Adrenal gland (tissue), 12 donors: ENCODE data around the gene CCDC80. TPM values are rescaled to one million over a fixed set of nuclear protein-coding genes. Genes with fewer than 3 reads are reported as not detected.

Experiments used
- DNase-seq, 7 donors: peaks; one replicate each; pipeline ENCODE4 v3.0.0-alpha.2; 2019 to 2020
- H3K27ac ChIP-seq, 5 donors: fragments of 200-600 bp; sonication (generic) in 4 of 5; 1 replicate in 3 of 5; 2 replicates in 2 of 5; pipeline versions ENCODE4 v1.5.1 to v1.8.0; 2016 to 2020; ENCODE audit warnings: mild to moderate bottlenecking in 1 of 5
- H3K27me3 ChIP-seq: fragments of 200-600 bp; 2 replicates; pipeline ENCODE4 v1.8.0; 2021
- H3K36me3 ChIP-seq, 2 donors: fragments of 200-600 bp; replicated peaks in 1 of 2; 1 replicate in 1 of 2; 2 replicates in 1 of 2; pipeline versions ENCODE4 v1.5.1 to v1.8.0; 2018 to 2022
- H3K4me1 ChIP-seq, 2 donors: fragments of 200-600 bp; replicated peaks in 1 of 2; 1 replicate in 1 of 2; 2 replicates in 1 of 2; pipeline versions ENCODE4 v1.5.1 to v1.8.0; 2018 to 2021
- H3K4me3 ChIP-seq, 4 donors: fragments of 200-600 bp; sonication (generic) in 3 of 4; one replicate each; pipeline ENCODE4 v1.5.1; 2016 to 2018
- H3K9me3 ChIP-seq, 3 donors: fragments of 200-600 bp; sonication (generic) in 1 of 3; replicated peaks in 1 of 3; 1 replicate in 2 of 3; 2 replicates in 1 of 3; pipeline versions ENCODE4 v1.5.1 to v1.8.0; 2016 to 2021
- POLR2A ChIP-seq, 2 donors: fragments of 450-650 bp; IDR thresholded peaks; one replicate each; pipeline ENCODE4 v1.6.1; 2017; ENCODE audit warnings: antibody characterized with exemption in 2 of 2, mild to moderate bottlenecking in 2 of 2, moderate library complexity in 1 of 2
- WGBS, 4 donors: extraction: QIAGEN DNeasy Blood & Tissue Kit in 2 of 4; methylation state at CpG; one replicate each; pipeline versions ENCODE4 v1.1.5 to v1.1.7; 2013 to 2017; 5-methylcytosine and 5-hydroxymethylcytosine counted together
- intact Hi-C, 2 donors: fragments of 100-400 bp; cut with DNase I; formaldehyde crosslinking; loops; one replicate each; pipeline versions ENCODE4 v1.14.1 to v1.15.0; 2022 to 2023
- polyA plus RNA-seq, 3 donors: library from polyadenylated mRNA; stranded (reverse); fragments of 200-250 nt in 2 of 3; fragments of 350-450 nt in 1 of 3; fragmentation: Illumina TruSeq in 1 of 3; extraction: RNeasy Lipid Tissue Mini Kit (QIAGEN cat#74804) in 1 of 3; gene quantifications; one replicate each; pipeline ENCODE4 v1.2.3, GENCODE V29; 2013 to 2014
- total RNA-seq, 9 donors: library from RNA; depleted of rRNA in 4 of 9; stranded (reverse); fragments of >200 nt in 4 of 9; fragments of 120-200 nt in 1 of 9; fragmentation: NEBNext Ultra II Directional in 1 of 9; extraction: Animal tissue kit (Norgen Biotek cat#: 25700) in 1 of 9; gene quantifications; one replicate each; pipeline versions ENCODE4 v1.1.0 to v1.2.4, GENCODE V29; 2013 to 2023
- TF ChIP-seq, protein P1 (sequence below), 6 experiments: fragments of 450-650 bp in 4 of 6; fragments of 200-600 bp in 2 of 6; sonication (generic) in 1 of 6; IDR thresholded peaks; 1 replicate in 5 of 6; 2 replicates in 1 of 6; pipeline versions ENCODE4 v1.5.1 to v1.8.0; 2016 to 2021; ENCODE audit warnings: antibody characterized with exemption in 6 of 6, mild to moderate bottlenecking in 2 of 6, moderate library complexity in 1 of 6
- donor health status: healthy with polysubstance abuse.
- donor health status: Bipolar disorder and iron deficiency.
- donor health status: DM: yes; HTN: yes; CAD: no.
- donor health status: DM: no; HTN: no; CAD: no.
- donor health status: DM: no; HTN: no; CAD: no.
- donor health status: DM: yes; HTN: yes; CAD: no.

CCDC80 gene
- total and polyA plus RNA-seq, 12 donors, result 5.7 to 65.3 (median 17.9) TPM

DNA sequence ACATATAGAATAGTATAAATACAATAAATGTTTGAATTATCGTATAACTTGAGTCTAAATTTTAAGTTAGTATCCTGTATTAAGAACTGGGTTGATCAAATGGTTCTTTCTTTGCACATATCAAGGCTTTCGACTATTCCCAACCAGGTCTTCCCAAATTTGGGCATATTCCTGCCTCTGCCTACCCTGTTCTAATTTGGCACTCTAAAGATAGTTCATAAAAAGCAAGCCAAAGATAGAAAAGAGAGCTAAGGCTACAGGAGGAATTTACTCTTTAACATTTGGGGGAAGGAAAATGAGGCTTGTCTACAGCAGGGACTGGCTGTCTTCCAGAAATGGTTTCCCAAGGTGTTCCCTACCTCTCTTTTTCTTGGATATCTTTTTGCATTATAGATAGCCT lies 43.0 kb downstream of the CCDC80 start:
- intact Hi-C loops, result no loop called here
- H3K36me3 ChIP-seq, result peaks cover 0 to 5% of the 10 kb centered on the region in 2 donors
- H3K4me3 ChIP-seq, result no peak overlapping the region
- H3K9me3 ChIP-seq, result no peaks in the 10 kb centered on the region
- H3K27me3 ChIP-seq, result no peaks in the 10 kb centered on the region
- WGBS, 4 donors, result 92 to 98% (median 97%) methylated on average over 2 of the region's 2 CpGs
- H3K4me1 ChIP-seq, result no peaks in the 10 kb centered on the region
- TF ChIP-seq, protein P1, sequence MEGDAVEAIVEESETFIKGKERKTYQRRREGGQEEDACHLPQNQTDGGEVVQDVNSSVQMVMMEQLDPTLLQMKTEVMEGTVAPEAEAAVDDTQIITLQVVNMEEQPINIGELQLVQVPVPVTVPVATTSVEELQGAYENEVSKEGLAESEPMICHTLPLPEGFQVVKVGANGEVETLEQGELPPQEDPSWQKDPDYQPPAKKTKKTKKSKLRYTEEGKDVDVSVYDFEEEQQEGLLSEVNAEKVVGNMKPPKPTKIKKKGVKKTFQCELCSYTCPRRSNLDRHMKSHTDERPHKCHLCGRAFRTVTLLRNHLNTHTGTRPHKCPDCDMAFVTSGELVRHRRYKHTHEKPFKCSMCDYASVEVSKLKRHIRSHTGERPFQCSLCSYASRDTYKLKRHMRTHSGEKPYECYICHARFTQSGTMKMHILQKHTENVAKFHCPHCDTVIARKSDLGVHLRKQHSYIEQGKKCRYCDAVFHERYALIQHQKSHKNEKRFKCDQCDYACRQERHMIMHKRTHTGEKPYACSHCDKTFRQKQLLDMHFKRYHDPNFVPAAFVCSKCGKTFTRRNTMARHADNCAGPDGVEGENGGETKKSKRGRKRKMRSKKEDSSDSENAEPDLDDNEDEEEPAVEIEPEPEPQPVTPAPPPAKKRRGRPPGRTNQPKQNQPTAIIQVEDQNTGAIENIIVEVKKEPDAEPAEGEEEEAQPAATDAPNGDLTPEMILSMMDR (IDR thresholded peaks at IDR 0.05), result no peak
- TF ChIP-seq POLR2A (IDR thresholded peaks at IDR 0.05), result no peak
- H3K27ac ChIP-seq, result no peak overlapping the region
- DNase-seq, result no peak

DNA sequence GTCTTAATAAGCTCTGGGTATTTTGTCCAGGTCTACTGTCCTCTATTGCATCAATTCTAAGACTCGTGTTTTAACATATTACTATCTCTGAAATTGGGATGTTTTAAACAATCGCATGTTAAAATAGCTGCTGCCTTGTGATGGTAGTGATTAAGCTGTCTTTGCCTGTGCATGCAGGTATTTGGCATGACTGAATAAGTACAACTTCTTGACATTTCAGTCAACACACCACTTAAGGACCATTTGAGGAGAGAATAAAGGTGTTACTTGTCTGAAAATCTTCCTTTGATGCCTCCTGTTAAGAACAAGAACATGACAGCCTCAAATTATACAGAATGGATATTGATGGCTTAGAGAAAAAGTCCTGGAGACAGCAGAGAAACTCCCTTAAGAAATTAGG lies 46.1 kb downstream of the CCDC80 start:
- no peak for DNase-seq
- H3K27ac ChIP-seq, result no peak overlapping the region
- no peaks in the 10 kb centered on the region for H3K27me3 ChIP-seq
- intact Hi-C loops, result no loop called here
- no peak overlapping the region for H3K4me3 ChIP-seq
- TF ChIP-seq POLR2A (IDR thresholded peaks at IDR 0.05), result no peak
- TF ChIP-seq, protein P1 (IDR thresholded peaks at IDR 0.05), result no peak
- H3K9me3 ChIP-seq, result peaks cover 0 to 4% (median 0%) of the 10 kb centered on the region in 3 donors
- 79 to 94% (median 87%) methylated on average over 2 of the region's 2 CpGs for WGBS, 4 donors
- H3K36me3 ChIP-seq, result peaks cover 0 to 5% of the 10 kb centered on the region in 2 donors
- H3K4me1 ChIP-seq, result no peaks in the 10 kb centered on the region

DNA sequence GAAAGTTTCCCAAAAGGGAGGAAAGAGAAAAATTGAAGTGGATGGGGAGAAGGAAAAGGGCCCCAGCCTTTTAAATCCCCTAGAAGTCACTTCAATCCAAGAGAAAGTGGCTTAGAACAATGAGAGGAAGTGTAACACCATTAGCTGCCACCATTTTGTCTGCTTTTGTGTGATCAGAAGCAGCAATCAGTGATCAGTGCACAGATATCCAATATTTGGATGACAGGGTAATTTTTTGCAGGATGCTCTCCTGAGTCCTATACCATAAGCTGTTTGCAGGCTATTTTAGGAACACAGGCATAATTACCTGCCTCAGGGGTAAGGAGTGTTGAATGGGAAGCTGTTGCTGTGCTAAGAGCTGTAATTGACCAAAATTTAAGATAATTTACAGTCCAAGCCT lies 47.7 kb downstream of the CCDC80 start:
- H3K36me3 ChIP-seq, result peaks cover 0 to 5% of the 10 kb centered on the region in 2 donors
- H3K27me3 ChIP-seq, result no peaks in the 10 kb centered on the region
- intact Hi-C loops, result no loop called here
- TF ChIP-seq, protein P1 (IDR thresholded peaks at IDR 0.05), result no peak
- no peak for TF ChIP-seq POLR2A (IDR thresholded peaks at IDR 0.05)
- H3K27ac ChIP-seq, result no peak overlapping the region
- DNase-seq, result no peak
- H3K9me3 ChIP-seq, result peaks cover 0 to 4% (median 0%) of the 10 kb centered on the region in 3 donors
- no peak overlapping the region for H3K4me3 ChIP-seq
- no peaks in the 10 kb centered on the region for H3K4me1 ChIP-seq

DNA sequence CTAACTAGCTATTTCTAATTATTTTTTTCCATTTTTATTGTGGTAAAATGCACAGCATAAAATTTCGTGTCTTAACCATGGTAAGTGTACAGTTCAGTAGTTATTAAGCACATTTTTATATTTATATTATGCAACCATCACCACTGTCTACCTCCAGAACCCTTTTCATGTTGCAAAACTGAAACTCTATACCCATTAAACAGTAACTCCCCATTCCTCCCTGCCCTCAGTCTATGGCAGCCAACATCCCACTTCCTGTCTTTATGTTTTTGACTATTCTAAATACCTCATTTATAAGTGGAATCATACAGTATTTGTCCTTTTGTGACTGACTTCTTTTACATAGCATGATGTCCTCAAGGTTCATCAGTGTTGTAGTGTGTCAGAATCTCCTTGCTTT lies 53.6 kb downstream of the CCDC80 start:
- Histone ChIP-seq H3K36me3 (peaks cover 0 to 33% of the 10 kb centered on the region in 2 donors), H3K27ac (no peak overlapping the region), H3K27me3 (no peaks in the 10 kb centered on the region), H3K4me3 (no peak overlapping the region), H3K9me3 (peaks cover 0 to 4% (median 0%) of the 10 kb centered on the region in 3 donors), H3K4me1 (no peaks in the 10 kb centered on the region)
- intact Hi-C loops, result loop anchor here in 1 of 2 donors (10.0 kb wide), 1 partner anchor 57 kb away; the partner anchor contains the start of gene CCDC80
- TF ChIP-seq, protein P1 (IDR thresholded peaks at IDR 0.05), result no peak
- no peak for TF ChIP-seq POLR2A (IDR thresholded peaks at IDR 0.05)
- WGBS, 4 donors, result 88 to 94% (median 91%) methylated on average over 1 of the region's 1 CpG
- no peak for DNase-seq
